GM20431 (cell line): ENCODE measurements around the gene COL13A1.

Source experiments
- in situ Hi-C: fragments of 300-500 bp; cut with MseI, MboI; formaldehyde crosslinking; loops from one replicate; pipeline ENCODE4 v1.15.0; 2020; ENCODE audit warnings: low sequenced_read_pairs; ENCODE audit not compliant: unreplicated experiment

COL13A1 gene

DNA sequence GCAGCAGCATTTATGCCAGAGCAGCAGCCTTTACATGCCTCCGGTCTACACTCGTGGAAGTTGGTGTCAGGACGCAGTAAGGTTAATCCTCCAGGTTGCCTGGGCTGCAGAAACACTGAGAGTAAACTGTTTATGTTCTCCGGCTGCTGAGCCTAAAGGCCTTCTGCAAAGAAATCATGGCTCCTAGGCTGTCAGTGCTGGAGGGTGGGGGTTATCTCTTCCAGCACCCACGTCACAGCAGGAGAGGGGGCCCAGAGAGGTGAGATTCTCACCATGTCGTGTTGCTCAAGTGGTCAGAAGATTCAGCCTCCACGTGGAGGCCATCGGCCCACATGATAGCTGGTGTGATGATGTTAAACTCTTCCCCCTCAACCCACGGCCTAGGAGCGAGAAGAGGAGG is 41.2 kb downstream of the COL13A1 start:
- in situ Hi-C loops: no loop called here

DNA sequence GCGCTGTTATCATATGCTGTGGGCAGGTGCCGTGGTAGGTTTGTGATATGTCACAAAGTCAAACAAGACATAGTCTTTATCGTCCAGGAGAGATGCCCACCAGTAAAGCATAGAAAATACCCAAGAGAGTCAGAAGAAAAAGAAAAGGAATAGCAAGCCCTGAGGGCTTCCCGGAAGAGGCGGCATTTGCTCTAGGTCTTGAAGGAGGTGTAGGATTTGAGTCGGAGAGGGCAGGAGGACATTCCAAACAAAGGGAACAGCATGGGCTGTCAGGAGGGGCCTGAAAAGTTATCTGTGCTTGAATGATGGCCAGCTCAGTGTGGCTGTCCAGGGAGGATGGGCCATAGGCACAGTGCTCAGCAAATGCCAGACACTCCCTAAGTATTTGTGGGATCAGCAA is 42.2 kb downstream of the COL13A1 start:
- in situ Hi-C loops: no loop called here

DNA sequence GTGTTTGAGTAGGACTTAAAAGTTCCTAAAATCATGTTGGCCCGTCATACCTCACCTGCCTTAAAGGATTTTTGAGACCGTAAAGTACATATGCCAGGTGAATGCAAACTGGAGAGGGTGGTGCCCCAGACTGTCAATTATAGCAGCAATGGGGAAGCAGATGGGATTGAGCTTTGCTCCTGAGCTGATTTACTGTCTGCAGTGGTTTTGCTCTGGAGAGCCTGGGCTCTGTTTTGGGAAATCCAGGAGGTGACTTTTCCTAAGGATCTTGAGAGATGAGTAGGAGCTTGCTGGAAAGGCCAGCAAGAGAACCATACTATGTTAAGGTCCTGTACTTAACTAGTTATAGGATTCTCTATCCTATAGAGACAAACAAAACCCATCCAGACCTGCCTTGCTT is 43.0 kb downstream of the COL13A1 start:
- in situ Hi-C loops: no loop called here

DNA sequence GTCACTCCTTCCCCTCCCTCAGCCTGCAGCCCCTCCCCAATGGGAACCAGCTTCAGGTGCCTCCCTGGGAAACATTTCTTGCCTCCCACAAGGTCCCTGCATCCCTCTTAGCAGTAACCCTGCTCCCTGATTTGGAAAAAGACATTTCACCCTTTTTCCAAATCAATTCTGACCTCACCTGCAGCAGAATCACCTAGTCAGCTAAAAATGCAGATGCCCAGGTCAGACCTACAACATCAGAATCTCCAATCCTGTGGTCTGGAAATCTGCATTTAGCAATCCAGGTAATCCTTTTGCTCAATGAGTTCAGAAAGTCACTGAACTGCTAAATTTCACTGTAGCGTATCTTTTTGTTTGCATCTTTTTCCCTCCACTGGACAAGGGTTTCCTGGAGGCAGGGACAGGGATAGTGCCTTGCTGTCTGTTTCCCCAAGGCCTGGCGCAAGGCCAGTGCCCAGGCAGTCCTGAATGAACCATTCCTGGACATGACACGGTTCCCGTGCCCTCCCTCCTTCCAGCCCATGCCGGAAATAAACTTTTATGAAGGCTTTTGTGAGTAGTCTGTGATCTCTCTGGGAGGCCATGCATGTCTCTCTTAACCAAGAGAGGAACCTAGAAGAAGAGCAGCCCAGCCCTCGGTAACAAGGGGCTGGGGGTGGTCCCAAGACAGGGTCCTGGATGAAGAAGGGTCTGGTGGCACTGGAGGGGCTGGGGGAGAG is 44.0 kb downstream of the COL13A1 start:
- in situ Hi-C loops: no loop called here

DNA sequence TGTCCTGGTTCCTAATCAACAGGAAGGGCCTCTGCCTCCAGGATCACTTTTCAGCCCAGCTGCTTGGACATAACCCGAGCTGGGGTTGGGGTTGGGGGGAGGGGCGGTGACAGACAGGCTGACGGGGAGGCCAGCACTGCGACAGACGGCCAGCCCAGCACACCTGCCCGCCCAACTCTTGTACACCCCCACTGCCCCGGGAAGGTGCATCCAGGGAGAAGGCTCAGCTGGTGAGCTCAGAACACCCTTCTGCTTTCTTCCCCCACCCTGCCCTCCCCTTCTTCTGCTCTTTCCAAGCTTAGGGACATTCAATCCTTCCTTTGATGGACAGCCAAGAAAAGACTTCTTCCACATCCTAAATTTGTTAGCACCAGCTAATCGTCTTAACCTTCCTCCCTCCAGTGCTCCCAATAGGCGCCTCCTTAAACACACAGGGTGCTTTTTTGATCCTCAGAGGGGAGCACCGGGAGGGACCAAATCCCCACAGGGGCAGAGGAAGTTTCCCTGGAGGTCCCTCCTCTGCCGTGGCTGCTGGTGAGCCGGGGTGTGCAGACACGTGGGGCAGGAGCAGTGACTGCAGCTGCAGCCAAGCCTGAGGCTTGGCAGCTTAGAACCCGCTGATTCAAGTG is 44.7 kb downstream of the COL13A1 start:
- in situ Hi-C loops: no loop called here

DNA sequence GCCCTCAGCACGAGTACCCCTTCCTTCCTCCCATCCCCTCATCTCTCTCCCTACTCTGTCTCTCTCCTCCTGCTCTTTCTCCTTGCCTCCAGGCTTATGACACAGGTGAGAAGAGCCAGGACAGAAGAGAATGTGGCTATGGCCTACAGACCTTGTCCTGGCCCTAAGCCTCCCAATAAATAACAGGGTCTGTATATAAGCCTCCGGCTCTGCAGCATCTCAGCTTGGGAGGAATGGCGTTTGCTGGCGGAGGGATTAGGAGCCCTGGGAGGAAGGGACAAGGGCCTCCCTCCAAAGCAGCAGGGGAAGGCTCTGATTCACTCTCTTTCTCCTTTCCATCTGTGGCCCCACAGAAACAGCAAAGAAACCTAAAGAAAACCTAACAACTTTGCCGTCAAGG is 45.8 kb downstream of the COL13A1 start:
- in situ Hi-C loops: no loop called here

DNA sequence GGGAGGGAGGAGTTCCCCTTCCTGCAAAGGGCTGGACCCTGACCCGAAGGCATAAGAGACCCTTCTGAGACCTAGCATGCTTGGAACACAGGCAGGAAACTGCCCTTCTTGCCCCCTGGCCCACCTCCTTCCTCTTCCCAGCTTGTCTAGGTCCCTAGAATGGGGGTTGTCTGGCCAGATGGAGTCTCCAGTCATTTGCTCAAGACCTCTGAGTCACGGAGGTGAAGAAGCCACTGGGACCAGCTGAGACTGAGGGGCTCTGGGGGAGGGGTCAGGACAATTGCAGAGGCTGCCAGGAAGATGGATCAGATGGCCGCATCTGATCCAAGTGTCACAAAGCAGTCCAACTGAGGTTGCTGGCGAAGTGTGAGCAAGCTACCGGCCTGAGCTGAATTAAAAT is 46.2 kb downstream of the COL13A1 start:
- in situ Hi-C loops: no loop called here

DNA sequence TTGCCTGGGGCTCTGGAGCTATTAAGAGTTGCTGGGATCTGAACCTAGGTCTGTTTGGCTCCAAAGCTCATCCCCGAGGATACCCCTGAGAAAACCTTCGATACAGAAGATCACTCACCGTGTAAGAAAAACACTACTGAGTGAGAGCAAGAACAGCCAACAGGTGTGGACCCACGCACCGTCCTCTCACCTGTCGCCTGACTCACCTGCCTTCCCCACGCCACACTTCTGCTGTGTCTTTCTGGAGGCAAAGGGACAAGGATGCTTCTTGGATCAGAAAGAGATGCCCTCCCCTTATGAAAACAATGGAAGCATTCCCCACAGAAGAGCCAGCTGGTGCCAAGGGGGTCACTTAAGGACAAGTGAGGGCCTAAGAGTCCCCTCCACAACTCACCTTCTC is 46.7 kb downstream of the COL13A1 start:
- in situ Hi-C loops: no loop called here

DNA sequence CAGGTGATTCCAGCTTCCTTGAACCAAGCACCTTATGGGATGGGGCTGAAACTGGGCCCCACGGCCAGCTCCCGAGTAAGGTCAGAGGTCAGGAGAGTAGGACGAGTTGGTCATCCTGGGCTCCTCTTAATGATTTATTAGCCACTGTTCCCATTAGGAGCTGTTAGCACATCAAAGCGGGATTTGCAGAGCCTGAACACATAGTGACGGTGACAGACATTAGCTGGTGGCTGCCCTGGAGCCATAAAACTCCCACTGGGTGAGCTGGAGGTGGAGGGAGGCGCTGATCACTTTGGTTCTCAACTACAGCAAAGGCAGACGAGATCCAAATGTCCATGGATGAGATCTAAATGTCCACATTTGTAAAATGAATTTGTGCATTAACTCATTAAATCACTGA is 48.1 kb downstream of the COL13A1 start:
- in situ Hi-C loops: no loop called here

DNA sequence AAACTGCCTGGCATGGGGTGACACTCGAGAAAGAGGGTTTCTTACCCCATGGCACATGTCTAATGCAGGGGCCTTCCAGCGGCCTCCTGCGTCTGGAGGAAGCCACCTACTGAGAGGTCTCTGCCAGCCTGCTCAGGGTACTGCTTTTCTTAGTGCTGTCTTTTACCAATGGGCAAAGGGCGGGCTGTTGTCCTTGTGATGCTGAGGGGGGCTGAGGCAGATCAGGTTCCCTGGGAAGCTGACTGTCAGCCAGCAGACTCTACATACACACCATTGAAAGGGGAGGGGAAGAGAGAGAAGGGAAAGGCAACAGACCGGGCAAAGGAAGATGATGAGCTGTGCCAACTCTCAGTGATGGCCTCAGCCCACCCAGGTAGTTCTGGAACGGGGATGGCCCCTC is 48.7 kb downstream of the COL13A1 start:
- in situ Hi-C loops: no loop called here

DNA sequence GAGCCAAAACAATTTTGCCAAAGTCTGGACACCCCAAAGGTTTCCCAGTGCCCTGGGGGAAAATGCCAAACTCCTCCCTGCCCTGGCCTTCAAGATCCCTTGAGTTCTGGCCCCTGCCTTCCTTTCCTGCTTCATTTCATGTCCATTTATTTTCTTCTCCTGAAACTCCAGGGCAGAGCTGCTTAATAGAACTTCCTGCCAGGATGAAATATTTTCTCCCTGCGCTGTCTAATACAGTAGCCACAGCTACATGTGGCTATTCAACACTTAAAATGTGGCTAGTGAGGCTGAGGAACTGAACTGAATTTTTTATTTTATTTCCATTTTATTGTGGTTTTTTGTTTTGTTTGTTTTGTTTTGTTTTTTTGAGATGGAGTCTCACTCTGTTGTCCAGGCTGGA is 49.6 kb downstream of the COL13A1 start:
- in situ Hi-C loops: no loop called here

DNA sequence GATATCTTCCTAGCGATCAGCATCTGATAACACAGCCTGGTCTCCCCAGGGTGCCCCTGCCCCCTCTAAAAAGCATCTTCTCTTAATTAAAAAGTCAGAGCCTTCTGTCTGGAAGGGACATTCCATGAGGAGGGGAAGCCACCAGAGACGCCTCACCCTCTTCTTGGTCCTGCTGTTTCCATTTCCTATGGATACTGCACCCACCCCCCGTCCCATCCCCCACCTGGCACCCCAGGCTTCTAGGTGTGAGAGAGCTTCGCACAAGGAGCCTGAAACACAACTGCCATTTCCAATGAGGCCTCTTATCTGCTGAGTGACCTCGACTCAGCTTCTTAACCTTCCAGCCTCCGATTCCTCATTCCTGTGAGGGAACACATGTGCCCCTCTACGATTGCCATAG is 51.4 kb downstream of the COL13A1 start:
- in situ Hi-C loops: no loop called here

DNA sequence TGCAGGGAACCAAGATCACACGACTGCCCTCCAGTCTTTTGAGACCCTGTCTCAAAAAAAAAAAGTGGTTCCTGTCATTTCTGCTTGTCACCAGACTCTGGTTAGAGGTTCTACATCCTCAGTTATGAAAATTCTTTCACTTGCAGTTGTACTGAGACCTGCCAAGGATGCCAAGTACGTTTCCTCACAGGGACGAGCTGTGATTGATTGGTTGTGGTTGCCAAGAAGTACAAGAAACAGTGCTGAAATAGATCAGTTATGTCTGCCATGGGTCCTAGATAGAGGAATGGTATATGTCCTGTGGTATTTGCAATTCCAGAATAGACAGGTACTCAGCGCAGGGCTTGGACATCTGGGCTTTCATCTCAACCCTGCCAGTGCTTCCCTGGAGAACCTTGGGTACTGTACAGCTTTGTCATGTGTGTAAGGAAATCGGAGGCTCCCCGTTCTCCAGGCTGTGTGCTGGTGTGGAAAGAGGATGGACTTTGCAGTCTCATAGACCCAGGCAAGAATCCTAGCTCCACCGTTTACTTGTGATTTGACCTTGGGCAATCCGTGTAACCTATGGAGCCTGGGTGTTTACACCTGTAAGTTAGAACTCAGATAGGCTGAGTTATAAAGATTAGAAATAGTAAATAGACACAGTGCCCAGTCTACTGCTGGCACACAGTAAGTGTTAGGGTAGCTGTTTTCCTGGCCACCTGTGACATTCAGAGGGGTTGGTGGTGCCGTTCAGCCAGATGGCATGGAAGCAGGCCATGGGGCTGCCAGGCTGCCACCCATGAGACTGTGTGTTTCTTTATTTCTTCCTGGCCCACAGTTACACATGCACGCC is 53.0 kb downstream of the COL13A1 start:
- in situ Hi-C loops: no loop called here

DNA sequence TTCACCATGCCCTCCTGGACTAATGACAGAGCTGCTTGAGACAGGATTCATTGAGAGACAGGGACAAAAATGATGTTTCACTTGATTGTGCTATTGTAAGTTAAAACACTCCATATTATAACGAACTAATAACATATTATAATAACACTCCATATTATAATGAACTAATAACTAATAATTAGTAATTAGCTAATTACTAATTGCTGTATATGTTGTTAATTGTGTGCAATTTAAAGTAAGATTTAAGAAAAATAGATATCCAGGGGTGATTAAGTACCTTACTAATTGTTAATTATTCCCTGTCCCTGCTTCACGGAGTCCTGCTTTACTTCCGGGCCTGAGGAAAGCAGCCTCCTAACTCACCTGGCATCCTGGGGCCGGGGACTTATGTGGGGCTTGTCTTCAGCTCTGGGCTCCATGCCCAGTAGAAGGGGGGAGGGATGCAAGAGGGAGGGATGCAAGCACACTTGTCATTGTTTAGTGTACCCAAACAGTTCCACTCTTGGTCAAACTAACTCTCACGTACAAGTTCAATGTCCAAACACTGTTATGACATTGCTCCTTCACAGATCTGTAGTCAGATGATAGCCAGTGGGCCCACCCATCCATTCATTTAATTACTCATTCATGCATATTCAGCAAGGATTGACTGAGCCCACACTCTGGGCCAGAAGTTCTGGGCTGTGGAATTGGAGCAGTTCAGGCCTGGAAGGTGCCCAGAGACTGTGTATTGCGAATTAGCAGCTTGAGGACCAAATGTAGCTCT is 53.8 kb downstream of the COL13A1 start:
- in situ Hi-C loops: no loop called here

DNA sequence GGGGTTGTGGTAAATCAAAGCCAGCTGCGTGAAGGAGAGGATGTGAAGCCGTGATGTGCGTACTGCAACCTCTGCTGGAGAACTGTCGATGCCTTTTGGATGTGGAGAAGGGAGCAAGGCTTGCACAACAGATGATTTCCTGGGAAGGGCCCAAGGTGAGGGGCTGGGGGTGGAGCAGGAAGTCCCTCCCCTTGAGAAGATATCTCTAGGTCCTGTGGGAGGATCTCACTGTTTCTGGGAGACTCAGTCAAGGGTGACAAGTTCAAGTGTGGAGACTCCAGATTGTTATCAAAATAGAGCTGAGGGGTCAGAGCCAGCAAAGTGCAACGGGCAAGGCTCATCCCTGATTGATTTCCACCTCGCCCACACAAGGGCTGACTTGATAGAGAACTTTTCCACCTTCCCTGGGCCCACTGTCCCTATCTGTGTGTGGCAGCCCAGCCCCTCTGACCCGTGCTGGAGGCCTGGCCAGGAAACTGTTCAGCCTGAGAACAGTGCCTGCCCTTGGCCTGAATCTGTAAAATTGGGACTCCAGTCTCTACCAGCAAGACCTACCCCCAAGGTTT is 55.0 kb downstream of the COL13A1 start:
- in situ Hi-C loops: no loop called here

DNA sequence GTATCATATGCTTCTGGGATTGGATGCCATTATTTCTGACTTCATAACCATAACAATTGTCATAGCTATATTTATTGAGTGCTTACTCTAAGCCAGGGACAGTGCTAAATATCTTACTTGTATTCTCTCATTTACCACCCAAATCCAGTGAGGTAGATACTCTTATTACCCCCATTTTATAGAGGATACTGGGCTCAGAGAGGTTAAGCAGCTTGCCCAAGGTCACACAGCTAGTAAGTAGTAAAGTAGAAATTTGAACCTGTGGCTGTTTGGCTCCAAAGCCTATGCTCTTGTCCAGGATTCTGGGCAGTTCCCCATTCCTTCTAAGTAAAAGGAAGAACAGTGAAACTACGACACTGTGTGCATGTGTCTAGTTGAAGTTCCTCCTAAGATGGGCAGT is 56.5 kb downstream of the COL13A1 start:
- in situ Hi-C loops: no loop called here

DNA sequence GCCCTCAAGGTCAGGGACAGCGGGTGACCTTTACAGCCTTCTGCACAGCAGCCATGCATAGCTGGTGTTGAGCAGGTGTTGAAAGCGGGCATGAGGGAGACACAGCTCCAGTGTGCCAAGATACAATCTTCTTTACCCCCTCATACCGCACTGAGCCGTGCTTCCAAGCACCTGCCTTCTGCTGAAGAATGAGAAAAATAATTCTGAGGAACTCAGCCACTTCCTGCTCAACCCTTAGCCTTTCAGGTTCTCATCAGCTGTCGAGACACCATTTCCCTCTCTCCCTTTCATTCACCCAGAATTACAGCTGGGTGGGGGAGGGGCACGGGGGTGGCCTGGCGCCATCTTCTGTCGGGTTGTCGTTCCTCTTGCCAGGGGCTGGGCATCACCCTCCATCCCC is 58.6 kb downstream of the COL13A1 start:
- in situ Hi-C loops: no loop called here

DNA sequence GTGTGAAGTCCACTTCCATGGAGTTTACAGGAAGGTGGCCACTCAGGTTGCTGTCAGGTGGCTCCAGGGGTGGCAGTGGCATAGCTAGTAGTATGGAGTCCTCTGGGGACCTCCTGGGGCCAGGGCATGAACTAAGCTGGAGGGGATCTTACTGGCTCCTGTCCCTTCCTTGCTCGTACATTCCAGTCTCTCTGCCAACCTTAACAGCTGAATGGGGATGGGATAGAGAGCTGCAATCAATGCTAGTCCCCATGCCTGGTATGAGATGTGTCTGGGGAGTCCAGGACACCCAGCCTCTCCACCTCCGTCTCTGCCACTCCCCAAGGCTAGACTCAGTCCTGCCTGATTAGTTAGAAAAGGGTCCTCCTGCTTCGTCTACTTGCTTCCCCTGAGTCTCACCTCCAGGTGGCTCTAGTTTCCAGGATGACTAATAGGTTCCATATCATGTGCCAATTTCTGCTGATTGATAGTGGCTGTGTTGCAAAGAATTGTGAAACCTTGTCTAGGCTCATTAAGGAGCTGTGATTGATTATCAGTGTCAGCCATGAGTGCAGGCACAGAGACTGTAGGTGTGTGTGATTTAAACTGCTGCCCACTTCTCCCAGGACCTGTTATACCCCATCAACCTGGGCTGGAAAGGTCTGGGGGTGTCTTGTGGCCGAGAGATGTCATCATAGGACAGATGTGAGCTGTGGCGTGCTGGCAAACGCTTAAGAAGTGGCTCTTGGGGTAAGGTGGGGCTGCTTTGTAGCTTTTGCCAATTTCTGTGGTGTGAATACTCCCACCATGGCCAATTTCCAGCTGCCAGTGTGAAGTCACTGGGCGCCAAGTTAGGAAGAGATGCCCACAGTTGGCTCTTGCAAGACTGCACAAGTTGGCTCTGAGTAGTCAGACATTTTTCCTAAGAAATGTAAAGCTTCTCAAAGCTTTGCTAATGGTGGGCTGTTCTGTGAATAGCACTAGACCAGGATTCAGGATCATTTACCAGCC is 59.8 kb downstream of the COL13A1 start:
- in situ Hi-C loops: no loop called here

DNA sequence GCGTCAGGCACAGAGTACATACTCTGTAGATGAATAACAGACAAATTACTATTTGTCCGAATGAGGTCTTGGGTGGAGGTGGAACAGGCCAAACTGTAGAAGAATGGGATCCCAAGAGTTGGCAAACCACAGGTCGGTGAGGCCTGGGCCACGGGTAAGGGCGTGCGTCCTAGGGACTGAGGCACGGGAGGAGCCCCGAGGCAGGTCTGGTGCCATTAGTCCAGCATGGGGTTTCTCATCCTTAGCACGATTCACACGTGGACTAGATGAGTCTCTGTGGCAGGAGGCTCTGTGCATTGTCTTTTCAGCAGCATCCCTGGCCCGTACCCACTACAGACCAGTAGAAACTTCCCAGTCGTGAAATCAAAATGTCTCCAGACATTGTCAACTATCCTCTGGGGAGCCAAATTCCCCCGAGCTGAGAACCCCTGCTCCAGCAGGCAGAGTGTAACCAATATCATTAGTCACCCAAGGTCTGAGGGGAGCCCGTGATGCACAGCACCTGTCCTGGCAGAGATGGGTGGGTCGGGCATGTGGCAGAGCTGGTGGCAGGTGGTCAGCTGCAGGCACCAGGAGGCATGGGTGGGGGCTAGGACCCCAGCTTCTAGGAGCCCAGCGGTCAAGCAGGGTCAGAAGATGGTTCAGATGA is 61.3 kb downstream of the COL13A1 start:
- in situ Hi-C loops: no loop called here
